B cell (primary cell): Measurements from ENCODE around the gene TXNDC11. TPM values are rescaled to one million over a fixed set of nuclear protein-coding genes. Genes with fewer than 3 reads are reported as not detected.

Source experiments
- ATAC-seq: fragments of 200-7000 bp; cut with Tn5 transposase; one replicate; pipeline ENCODE4 v1.10.0; 2021; ENCODE audit warnings: low read depth, mild to moderate bottlenecking, moderate number of reproducible peaks, moderate library complexity
- CTCF ChIA-PET: fragments of 350-600 bp; sonication (Branson Sonifier 250); formaldehyde crosslinking; loops from one replicate; lab custom pipeline; 2021; ENCODE audit warnings: antibody characterized with exemption, inconsistent platforms; lab: Charles Lee
- POLR2A ChIA-PET: fragments of 350-600 bp; sonication (Branson Sonifier 250); formaldehyde crosslinking; loops from one replicate; lab custom pipeline; 2021; ENCODE audit warnings: antibody characterized with exemption; lab: Charles Lee
- DNase-seq: peaks from one replicate; pipeline ENCODE4 v3.0.0; 2013
- H2AFZ ChIP-seq: 2 replicates; pipeline ENCODE4 v1.6.1; 2012; ENCODE audit warnings: mild to moderate bottlenecking, low read depth, low read length; ENCODE audit not compliant: insufficient read depth, poor library complexity, severe bottlenecking
- H3K27ac ChIP-seq, 2 donors: 1 replicate in 1 of 2; 2 replicates in 1 of 2; pipeline ENCODE4 v1.5.1; 2012 to 2013; ENCODE audit warnings: low read length in 2 of 2, mild to moderate bottlenecking in 2 of 2, moderate library complexity in 1 of 2
- H3K27me3 ChIP-seq, 4 experiments: fragments of 200-600 bp in 1 of 4; sonication (generic) in 1 of 4; replicated peaks in 1 of 4; 1 replicate in 2 of 4; 2 replicates in 2 of 4; pipeline versions ENCODE4 v1.6.1 to v1.7.0; 2013 to 2016; ENCODE audit warnings: low read length in 3 of 4, mild to moderate bottlenecking in 2 of 4, mixed read lengths in 1 of 4, moderate library complexity in 1 of 4; ENCODE audit not compliant: insufficient read depth in 4 of 4, control insufficient read depth in 3 of 4; ENCODE audit errors: control extremely low read depth in 1 of 4
- H3K36me3 ChIP-seq, 2 experiments: replicated peaks in 1 of 2; 1 replicate in 1 of 2; 2 replicates in 1 of 2; pipeline versions ENCODE4 v1.6.1 to v1.7.1; 2013; ENCODE audit warnings: low read length in 1 of 2; ENCODE audit not compliant: insufficient read depth in 2 of 2, control insufficient read depth in 1 of 2; ENCODE audit errors: control extremely low read depth in 1 of 2, extremely low read depth in 1 of 2
- H3K4me1 ChIP-seq, 2 donors: fragments of 200-600 bp in 1 of 2; sonication (generic) in 1 of 2; 1 replicate in 1 of 2; 2 replicates in 1 of 2; pipeline versions ENCODE4 v1.5.1 to v1.6.1; 2013 to 2017; ENCODE audit warnings: low read length in 2 of 2; ENCODE audit not compliant: control insufficient read depth in 2 of 2, insufficient read depth in 2 of 2
- H3K4me2 ChIP-seq: replicated peaks from 2 replicates; pipeline ENCODE3; 2012; ENCODE audit warnings: mild to moderate bottlenecking, low read depth, low read length; ENCODE audit not compliant: poor library complexity, severe bottlenecking
- H3K4me3 ChIP-seq, 5 experiments: fragments of 200-600 bp in 1 of 5; sonication (generic) in 1 of 5; 1 replicate in 3 of 5; 2 replicates in 2 of 5; pipeline versions ENCODE4 v1.5.1 to v1.7.0; 2011 to 2016; ENCODE audit warnings: low read length in 4 of 5, mild to moderate bottlenecking in 4 of 5, low read depth in 2 of 5, control low read depth in 1 of 5, moderate library complexity in 1 of 5; ENCODE audit not compliant: insufficient read depth in 1 of 5; ENCODE audit errors: control extremely low read depth in 1 of 5, extremely low read depth in 1 of 5
- H3K79me2 ChIP-seq: fragments of 200-600 bp; sonication (generic); one replicate; pipeline ENCODE4 v1.6.0; 2016; ENCODE audit warnings: low read length; ENCODE audit not compliant: control insufficient read depth, insufficient read depth
- H3K9ac ChIP-seq: fragments of 200-600 bp; sonication (generic); 2 replicates; pipeline ENCODE4 v1.6.1; 2017; ENCODE audit warnings: mild to moderate bottlenecking, low read length, moderate library complexity
- H3K9me3 ChIP-seq, 3 donors: one replicate each; pipeline versions ENCODE4 v1.6.1 to v1.7.1; 2013; ENCODE audit warnings: low read length in 2 of 3; ENCODE audit not compliant: control insufficient read depth in 2 of 3, insufficient read depth in 1 of 3; ENCODE audit errors: control extremely low read depth in 1 of 3
- H4K20me1 ChIP-seq: 2 replicates; pipeline ENCODE4 v1.6.0; 2012; ENCODE audit warnings: mild to moderate bottlenecking, low read length; ENCODE audit not compliant: insufficient read depth, control insufficient read depth, poor library complexity, severe bottlenecking
- H3K27ac Mint-ChIP-seq: one replicate; pipeline ENCODE4 v1.8.0; 2021; ENCODE audit warnings: mixed read lengths
- H3K27me3 Mint-ChIP-seq: one replicate; pipeline ENCODE4 v1.8.0; 2021; ENCODE audit warnings: mixed read lengths
- H3K4me1 Mint-ChIP-seq: one replicate; pipeline ENCODE4 v1.8.0; 2021; ENCODE audit warnings: mixed read lengths
- H3K4me3 Mint-ChIP-seq: one replicate; pipeline ENCODE4 v1.8.0; 2021; ENCODE audit warnings: mixed read lengths
- H3K9me3 Mint-ChIP-seq: one replicate; pipeline ENCODE4 v1.8.0; 2022; ENCODE audit warnings: mixed read lengths; ENCODE audit not compliant: insufficient read depth
- CTCF ChIP-seq: fragments of 200-600 bp; IDR thresholded peaks from one replicate; pipeline ENCODE4 v1.8.0; 2022; ENCODE audit warnings: antibody characterized with exemption, mild to moderate bottlenecking
- EZH2 ChIP-seq: IDR thresholded peaks from 2 replicates; pipeline ENCODE4 v1.6.1; 2012; ENCODE audit warnings: borderline replicate concordance, low read depth, mild to moderate bottlenecking, moderate library complexity, low read length; ENCODE audit not compliant: insufficient read depth, poor library complexity, severe bottlenecking
- WGBS: methylation state at CpG from one replicate; pipeline ENCODE4 v1.1.5; 2013; ENCODE audit warnings: missing lambda C conversion rate; ENCODE audit not compliant: insufficient coverage; 5-methylcytosine and 5-hydroxymethylcytosine counted together
- intact Hi-C: fragments of 100-400 bp; cut with micrococcal nuclease; formaldehyde crosslinking; loops from one replicate; pipeline ENCODE4 v1.10.0; 2022
- polyA plus RNA-seq: library from polyadenylated mRNA; depleted of rRNA; stranded (reverse); fragments of >200 nt; gene quantifications from 2 replicates; pipeline ENCODE4 v1.2.3, GENCODE V29; 2012
- total RNA-seq, 2 donors: library from RNA; stranded (reverse); fragments of 120-200 nt in 1 of 2; gene quantifications; 1 replicate in 1 of 2; 2 replicates in 1 of 2; pipeline versions ENCODE4 v1.2.3 to v1.2.4, GENCODE V29; 2013 to 2022

TXNDC11 gene
- total and polyA plus RNA-seq, 2 donors (not counting 1 experiment from before 2014, with no cell fraction given): 50.2 to 76.9 TPM

DNA sequence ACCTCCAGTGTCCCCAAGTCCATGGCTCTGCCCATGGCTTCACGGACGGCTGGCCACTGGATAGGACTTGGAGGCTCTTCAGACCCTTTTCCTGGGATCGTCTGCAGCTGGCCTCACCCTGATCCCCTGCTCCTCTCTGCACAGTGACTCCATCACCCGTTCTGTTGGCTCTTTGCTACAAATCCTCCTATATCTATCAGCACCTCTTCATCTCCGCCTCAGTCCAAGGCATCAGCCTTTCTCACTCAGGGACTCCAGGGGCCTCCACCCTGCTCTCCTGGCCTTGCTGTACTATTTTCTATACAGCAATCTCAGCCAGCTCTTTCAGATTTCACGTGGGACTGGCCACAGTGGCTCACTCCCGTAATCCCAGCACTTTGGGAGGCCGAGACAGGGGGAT, 85.1 kb downstream of the TXNDC11 start:
- no peaks in the 10 kb centered on the region for H4K20me1 ChIP-seq
- Mint-ChIP-seq H3K9me3 (no peaks in the 10 kb centered on the region), H3K27ac (no peak overlapping the region), H3K27me3 (no peaks in the 10 kb centered on the region), H3K4me3 (no peak overlapping the region), H3K4me1 (peaks cover 7% of the 10 kb centered on the region)
- no peaks in the 10 kb centered on the region for H3K9me3 ChIP-seq
- ChIA-PET POLR2A (no interaction called here), CTCF (no interaction called here)
- no peak overlapping the region for H2AFZ ChIP-seq
- ATAC-seq: no peak
- H3K4me2 ChIP-seq: no peak overlapping the region
- no peak overlapping the region for H3K4me3 ChIP-seq
- no peaks in the 10 kb centered on the region for H3K4me1 ChIP-seq
- WGBS: 93% methylated on average over 8 of the region's 8 CpGs
- no peaks in the 10 kb centered on the region for H3K27me3 ChIP-seq
- no peak overlapping the region for H3K9ac ChIP-seq
- no peak overlapping the region for H3K27ac ChIP-seq
- intact Hi-C loops: no loop called here
- no peaks in the 10 kb centered on the region for H3K36me3 ChIP-seq
- no peaks in the 10 kb centered on the region for H3K79me2 ChIP-seq
- no peak for DNase-seq
- TF ChIP-seq CTCF: no peak
- TF ChIP-seq EZH2: no peak

GRCh38 chr16:11655655-11656054, 87.0 kb downstream of the TXNDC11 start:
- no peak overlapping the region for H3K9ac ChIP-seq
- peaks cover 11% of the 10 kb centered on the region for H3K4me1 Mint-ChIP-seq
- intact Hi-C loops: no loop called here
- H3K4me1 ChIP-seq: no peaks in the 10 kb centered on the region
- ATAC-seq: no peak
- POLR2A ChIA-PET: no interaction called here
- H3K27me3 ChIP-seq: no peaks in the 10 kb centered on the region
- H4K20me1 ChIP-seq: no peaks in the 10 kb centered on the region
- no peak overlapping the region for H3K27ac Mint-ChIP-seq
- H3K9me3 ChIP-seq: no peaks in the 10 kb centered on the region
- 64% methylated on average over 3 of the region's 7 CpGs for WGBS
- no peaks in the 10 kb centered on the region for H3K36me3 ChIP-seq
- no peak for DNase-seq
- no peak for TF ChIP-seq CTCF
- TF ChIP-seq EZH2: no peak
- no peak overlapping the region for H3K4me3 Mint-ChIP-seq
- CTCF ChIA-PET: interaction anchor here (1.0 to 1.5 kb wide), 3 partner anchors 34 to 142 kb away, joined by 3 to 4 read pairs (median 3); partner anchors contain the start of gene ZC3H7A
- H3K27me3 Mint-ChIP-seq: no peaks in the 10 kb centered on the region
- H3K4me3 ChIP-seq: no peak overlapping the region
- H3K9me3 Mint-ChIP-seq: no peaks in the 10 kb centered on the region
- no peak overlapping the region for H2AFZ ChIP-seq
- H3K4me2 ChIP-seq: no peak overlapping the region
- no peak overlapping the region for H3K27ac ChIP-seq
- H3K79me2 ChIP-seq: no peaks in the 10 kb centered on the region
